Ovary (tissue), 9 donors: ENCODE measurements around the gene NOX5. TPM values are rescaled to one million over a fixed set of nuclear protein-coding genes. Genes with fewer than 3 reads are reported as not detected.

ENCODE experiments used
- DNase-seq, 5 donors: peaks; one replicate each; pipeline ENCODE4 v3.0.0-alpha.2; 2019 to 2020
- H3K27ac ChIP-seq, 2 donors: fragments of 200-600 bp; one replicate each; pipeline versions ENCODE4 v1.5.1 to v1.8.0; 2019 to 2022
- H3K27me3 ChIP-seq: fragments of 200-600 bp; one replicate; pipeline ENCODE4 v1.8.0; 2022
- H3K36me3 ChIP-seq: fragments of 200-600 bp; sonication (generic); one replicate; pipeline ENCODE4 v1.5.1; 2019
- H3K4me1 ChIP-seq: one replicate; pipeline ENCODE4 v1.8.1; 2013; ENCODE audit warnings: mild to moderate bottlenecking, moderate library complexity; ENCODE audit not compliant: insufficient read depth
- H3K4me3 ChIP-seq: fragments of 200-600 bp; sonication (generic); one replicate; pipeline ENCODE4 v1.5.1; 2017
- H3K9me3 ChIP-seq, 2 donors: fragments of 200-600 bp in 1 of 2; sonication (generic) in 1 of 2; one replicate each; pipeline versions ENCODE4 v1.5.1 to v1.8.1; 2013 to 2019; ENCODE audit warnings: mild to moderate bottlenecking in 1 of 2, moderate library complexity in 1 of 2
- CTCF ChIP-seq, 3 donors: fragments of 450-650 bp in 2 of 3; fragments of 200-600 bp in 1 of 3; IDR thresholded peaks; one replicate each; pipeline versions ENCODE4 v1.5.1 to v1.8.0; 2016 to 2022; ENCODE audit warnings: antibody characterized with exemption in 3 of 3, mild to moderate bottlenecking in 1 of 3
- EP300 ChIP-seq: sonication (generic); formaldehyde crosslinking; IDR thresholded peaks from one replicate; pipeline ENCODE4 v1.6.1; 2017; ENCODE audit warnings: antibody characterized with exemption
- POLR2A ChIP-seq: fragments of 450-650 bp; IDR thresholded peaks from one replicate; pipeline ENCODE4 v1.6.1; 2017; ENCODE audit warnings: antibody characterized with exemption, mild to moderate bottlenecking, moderate library complexity
- WGBS, 3 donors: extraction: QIAGEN DNeasy Blood & Tissue Kit in 1 of 3; methylation state at CpG; one replicate each; pipeline versions ENCODE4 v1.1.5 to v1.1.7; 2013 to 2017; 5-methylcytosine and 5-hydroxymethylcytosine counted together
- intact Hi-C, 4 donors: fragments of 100-400 bp; cut with DNase I; formaldehyde crosslinking; loops; one replicate each; pipeline versions ENCODE4 v1.11.0 to v1.15.1; 2022 to 2023
- polyA plus RNA-seq, 2 donors: library from polyadenylated mRNA; stranded (reverse); fragments of 200-250 nt in 1 of 2; fragments of 350-450 nt in 1 of 2; fragmentation: Illumina TruSeq in 1 of 2; extraction: RNeasy Lipid Tissue Mini Kit (QIAGEN cat#74804) in 1 of 2; gene quantifications; one replicate each; pipeline ENCODE4 v1.2.3, GENCODE V29; 2013 to 2014
- total RNA-seq, 7 donors: library from RNA; depleted of rRNA in 2 of 7; stranded (reverse); fragments of >200 nt in 2 of 7; fragmentation: NEBNext Ultra II Directional in 3 of 7; extraction: Animal tissue kit (Norgen Biotek cat#: 25700) in 3 of 7; gene quantifications; one replicate each; pipeline versions ENCODE4 v1.1.0 to v1.2.4, GENCODE V29; 2016 to 2023
- donor health status: DM: no; HTN: no; CAD: no; lungs with moderate emphysema.
- donor health status: DM: no; HTN: no; CAD: no.
- donor health status: Bipolar disorder and iron deficiency.
- donor health status: DM: yes; HTN: yes; CAD: no.
- donor health status: DM: no; HTN: no; CAD: no.
- donor health status: DM: yes; HTN: yes; CAD: no.

The NOX5 gene
- total and polyA plus RNA-seq, 9 donors, result 0.10 to 1.5 (median 0.42) TPM; not detected in 1

- WGBS, 3 donors, result 58 to 70% (median 67%) methylated on average over 9 of the region's 9 CpGs
Measured at GRCh38 chr15:69059557-69059943, 45.1 kb downstream of the NOX5 start.

GRCh38 chr15:69060041-69060481 lies 45.6 kb downstream of the NOX5 start:
- WGBS, 3 donors, result 82 to 84% (median 83%) methylated on average over 6 of the region's 6 CpGs
- intact Hi-C loops, result loop anchor here in 1 of 4 donors (10.0 kb wide), 1 partner anchor 205 kb away; no protein-coding TSS in a partner anchor

More at GRCh38 chr15:69059557-69059943, 45.1 kb downstream of the NOX5 start:
- H3K4me1 ChIP-seq, result peaks cover 7% of the 10 kb centered on the region
- H3K4me3 ChIP-seq, result no peak overlapping the region
- H3K36me3 ChIP-seq, result no peaks in the 10 kb centered on the region
- intact Hi-C loops, result loop anchor here (2.0 to 10.0 kb wide), 3 partner anchors 205 to 335 kb away; no protein-coding TSS in a partner anchor
- H3K9me3 ChIP-seq, result no peaks in the 10 kb centered on the region
- no peak for TF ChIP-seq EP300
- TF ChIP-seq CTCF (IDR thresholded peaks at IDR 0.05), result no peak
- no peak for DNase-seq
- no peaks in the 10 kb centered on the region for H3K27me3 ChIP-seq
- no peak overlapping the region for H3K27ac ChIP-seq

GRCh38 chr15:69060744-69061143 lies 46.2 kb downstream of the NOX5 start:
- Histone ChIP-seq H3K9me3 (no peaks in the 10 kb centered on the region), H3K27ac (no peak overlapping the region), H3K4me3 (no peak overlapping the region), H3K4me1 (peaks cover 7% of the 10 kb centered on the region), H3K36me3 (no peaks in the 10 kb centered on the region), H3K27me3 (no peaks in the 10 kb centered on the region)
- no peak for DNase-seq
- TF ChIP-seq EP300 (no peak), POLR2A (no peak), CTCF (IDR thresholded peaks at IDR 0.05) (no peak)
- intact Hi-C loops, result loop anchor here in 1 of 4 donors (10.0 kb wide), 1 partner anchor 204 kb away; no protein-coding TSS in a partner anchor
- WGBS, 3 donors, result 47 to 67% (median 64%) methylated on average over 4 of the region's 4 CpGs

More at GRCh38 chr15:69060041-69060481, 45.6 kb downstream of the NOX5 start:
- Histone ChIP-seq H3K4me3 (no peak overlapping the region), H3K9me3 (no peaks in the 10 kb centered on the region), H3K4me1 (peaks cover 7% of the 10 kb centered on the region), H3K27ac (no peak overlapping the region), H3K36me3 (no peaks in the 10 kb centered on the region), H3K27me3 (no peaks in the 10 kb centered on the region)
- peak in 2 of 5 donors; percentile 28 to 50 for DNase-seq
- no peak for TF ChIP-seq CTCF (IDR thresholded peaks at IDR 0.05)
- no peak for TF ChIP-seq POLR2A
- no peak for TF ChIP-seq EP300

- Histone ChIP-seq H3K36me3 (no peaks in the 10 kb centered on the region), H3K4me3 (no peak overlapping the region), H3K27me3 (no peaks in the 10 kb centered on the region), H3K4me1 (peaks cover 7% of the 10 kb centered on the region), H3K27ac (no peak overlapping the region), H3K9me3 (no peaks in the 10 kb centered on the region)
- TF ChIP-seq CTCF (IDR thresholded peaks at IDR 0.05) (no peak), EP300 (no peak), POLR2A (no peak)
- no peak for DNase-seq
- intact Hi-C loops, result loop anchor here in 1 of 4 donors (10.0 kb wide), 1 partner anchor 203 kb away; no protein-coding TSS in a partner anchor
Measured at GRCh38 chr15:69061414-69061842, 46.9 kb downstream of the NOX5 start.
